GM13976 (cell line): ENCODE data around the gene FBXO33.

ENCODE experiments used
- DNase-seq: peaks from one replicate; pipeline ENCODE4 v3.0.0; 2012; ENCODE audit warnings: low spot score
- CTCF ChIP-seq: IDR thresholded peaks from 2 replicates; pipeline ENCODE4 v1.5.1; 2012; ENCODE audit warnings: borderline replicate concordance, mild to moderate bottlenecking; ENCODE audit not compliant: insufficient read depth; ENCODE audit errors: extremely low read depth, missing control alignments, control extremely low read depth
- in situ Hi-C: fragments of 300-500 bp; cut with MboI; formaldehyde crosslinking; loops from one replicate; pipeline ENCODE4 v1.12.0; 2022; ENCODE audit warnings: low sequenced_read_pairs, mixed read lengths, inconsistent platforms; ENCODE audit not compliant: unreplicated experiment

Gene FBXO33

GRCh38 chr14:39456702-39457250, 24.5 kb upstream of the FBXO33 start:
- no peak for TF ChIP-seq CTCF
- no peak for DNase-seq
- in situ Hi-C loops, result no loop called here

GRCh38 chr14:39454906-39455539, 22.8 kb upstream of the FBXO33 start:
- no peak for TF ChIP-seq CTCF
- DNase-seq, result no peak
- in situ Hi-C loops, result no loop called here

- no peak for TF ChIP-seq CTCF
- no peak for DNase-seq
- in situ Hi-C loops, result no loop called here
These were observed 20.4 kb upstream of the FBXO33 start for GRCh38 chr14:39452680-39453079.

- TF ChIP-seq CTCF, result no peak
- in situ Hi-C loops, result no loop called here
- no peak for DNase-seq
These were observed 19.6 kb upstream of the FBXO33 start for GRCh38 chr14:39451811-39452210.

GRCh38 chr14:39447175-39447661, 15.0 kb upstream of the FBXO33 start:
- in situ Hi-C loops, result loop anchor here (10.0 kb wide), 1 partner anchor 332 kb away; the partner anchor contains the start of gene GEMIN2
- TF ChIP-seq CTCF, result no peak
- no peak for DNase-seq

- in situ Hi-C loops, result loop anchor here (10.0 kb wide), 1 partner anchor 331 kb away; the partner anchor contains the start of gene GEMIN2
- DNase-seq, result no peak
- TF ChIP-seq CTCF, result no peak
These were observed 14.0 kb upstream of the FBXO33 start for GRCh38 chr14:39446131-39446744.
